NCI-H146 treated with DMSO at 0.1 percent for 48 hours (cell line): ENCODE results near the gene CPNE5.

Experiments used
- DNase-seq: peaks from one replicate; lab custom pipeline; 2025; ENCODE audit not compliant: unreplicated experiment; lab: John Stamatoyannopoulos, UW

The CPNE5 gene

DNA sequence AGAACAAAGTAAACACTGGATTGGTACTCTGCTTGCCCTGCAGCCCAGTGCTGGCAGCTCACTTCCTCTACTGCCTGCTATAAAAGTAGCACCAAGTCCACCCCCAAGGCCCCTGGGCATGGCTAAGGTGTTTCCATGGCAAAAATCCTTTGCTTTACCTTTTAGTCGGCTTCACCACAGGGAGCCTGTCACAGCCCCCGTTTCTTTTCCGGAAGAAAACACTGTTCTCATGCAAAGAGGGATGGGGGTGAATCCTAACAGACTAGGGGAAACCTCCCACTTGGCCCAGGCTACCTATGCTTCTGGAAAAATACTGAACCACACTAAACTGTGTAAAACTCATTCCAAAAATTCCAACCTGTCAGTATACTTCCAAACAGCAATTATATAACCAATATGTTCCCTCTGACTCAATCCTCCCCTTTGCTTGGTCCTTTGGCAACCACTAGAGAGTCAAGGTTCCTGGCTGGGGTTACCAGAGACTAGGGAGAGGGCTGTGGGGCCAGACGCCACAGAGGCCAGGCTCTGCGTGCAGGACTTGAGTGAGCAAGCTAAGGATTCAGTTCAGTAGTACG lies 19.2 kb upstream of the CPNE5 start:
- DNase-seq, result no peak

DNA sequence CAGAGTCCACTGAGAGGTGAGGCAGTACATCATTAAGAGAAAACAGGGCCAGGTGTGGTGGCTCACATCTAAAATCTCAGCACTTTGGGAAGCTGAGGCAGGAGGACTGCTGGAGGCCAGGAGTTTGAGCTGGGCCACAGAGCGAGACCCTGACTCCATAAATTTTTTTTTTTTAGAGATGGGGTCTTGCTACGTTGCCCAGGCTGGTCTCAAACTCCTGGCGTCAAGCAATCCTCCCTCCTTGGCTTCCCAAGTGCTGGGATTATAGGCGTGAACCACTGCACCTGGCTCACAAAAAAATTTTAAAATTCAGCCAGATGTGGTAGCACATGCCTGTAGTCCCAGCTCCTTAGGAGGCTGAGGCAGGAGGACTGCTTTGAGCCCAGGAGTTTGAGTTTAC lies 18.1 kb upstream of the CPNE5 start:
- no peak for DNase-seq

DNA sequence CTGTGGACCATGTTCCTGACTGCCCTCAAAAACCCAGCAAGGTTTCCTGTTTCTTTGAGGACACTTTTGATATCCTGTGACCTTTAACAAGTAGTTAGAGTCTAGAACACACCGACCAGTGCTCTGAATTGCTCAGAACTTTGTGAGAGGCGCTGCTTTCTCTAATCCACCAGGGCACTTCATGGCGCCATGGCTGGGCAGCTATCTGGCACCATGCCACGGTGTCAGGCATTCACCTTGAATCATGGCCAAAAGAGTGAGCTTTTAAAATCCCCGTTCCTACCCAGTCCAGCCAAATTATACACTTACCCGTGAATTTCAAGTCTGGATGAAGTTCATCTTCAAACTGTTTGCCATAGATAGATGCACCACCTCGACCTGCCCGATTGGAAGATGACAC lies 17.0 kb upstream of the CPNE5 start:
- DNase-seq, result no peak

DNA sequence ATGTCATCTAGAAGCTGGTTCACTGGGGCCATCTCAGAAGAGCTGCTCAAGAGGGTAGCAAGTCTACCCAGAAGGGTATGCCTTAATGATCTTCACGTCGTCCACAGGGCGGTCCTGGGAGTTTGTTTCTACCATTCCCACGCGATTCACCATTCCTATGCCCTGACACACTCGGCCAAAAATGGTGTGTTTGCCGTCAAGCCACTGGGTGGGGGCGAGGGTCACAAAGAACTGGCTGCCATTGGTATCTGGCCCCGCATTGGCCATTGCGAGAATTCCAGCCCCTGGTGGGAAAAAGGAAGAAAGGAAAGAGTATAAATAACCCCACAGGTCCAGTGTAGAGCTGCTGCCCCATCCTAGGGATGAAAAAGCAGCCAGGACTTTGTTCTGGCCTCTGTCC lies 16.5 kb upstream of the CPNE5 start:
- DNase-seq, result no peak

DNA sequence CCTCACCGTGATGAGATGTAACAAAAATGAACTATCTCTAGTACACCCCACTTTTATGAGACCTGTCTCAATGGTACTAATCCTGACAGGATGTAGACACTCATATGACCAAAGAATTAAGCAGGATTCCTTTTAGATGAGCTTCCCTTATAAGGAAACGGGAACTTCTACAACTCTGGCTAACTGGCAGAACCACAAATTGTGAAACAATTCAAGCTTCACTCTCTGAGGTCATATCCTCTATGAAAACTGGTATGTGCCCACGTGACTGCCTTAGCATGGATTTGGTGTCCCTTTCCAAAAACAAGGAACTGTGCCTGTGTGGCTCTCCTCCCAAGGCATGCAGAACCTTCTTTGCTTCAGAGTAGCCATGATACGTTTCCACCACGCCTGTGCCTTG lies 14.1 kb upstream of the CPNE5 start:
- DNase-seq, result no peak

DNA sequence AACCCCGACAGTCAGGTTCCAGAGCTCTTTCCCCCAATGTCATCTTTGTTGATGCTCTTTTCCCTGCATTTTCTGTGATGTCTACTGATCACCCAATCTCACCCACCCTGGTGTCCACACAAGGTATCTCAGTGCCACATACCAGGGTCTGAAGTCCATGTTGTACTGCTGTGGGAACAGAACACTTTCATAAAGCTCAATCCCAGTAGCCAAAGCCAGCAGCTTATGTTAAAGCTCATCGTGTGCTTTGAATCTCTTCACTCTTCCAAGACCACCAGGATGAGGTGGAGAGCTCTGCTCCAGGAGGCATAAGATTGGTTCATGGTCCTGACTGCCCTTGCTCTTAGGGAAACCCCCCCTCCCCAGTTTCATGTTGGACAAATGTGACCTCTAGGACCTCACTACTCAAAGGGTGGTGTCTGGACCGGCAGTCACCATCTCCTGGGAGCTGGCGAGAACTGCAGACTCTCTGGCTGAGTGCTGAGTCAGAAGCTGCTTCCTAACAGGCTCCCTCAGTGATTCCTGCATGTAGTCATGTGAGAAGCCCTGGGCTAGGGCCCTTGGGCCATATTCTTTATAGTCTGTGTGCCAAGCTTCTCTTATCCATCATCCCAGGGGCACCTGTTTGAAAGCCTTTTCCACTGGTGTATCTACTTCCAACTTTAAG lies 13.4 kb upstream of the CPNE5 start:
- DNase-seq, result no peak

DNA sequence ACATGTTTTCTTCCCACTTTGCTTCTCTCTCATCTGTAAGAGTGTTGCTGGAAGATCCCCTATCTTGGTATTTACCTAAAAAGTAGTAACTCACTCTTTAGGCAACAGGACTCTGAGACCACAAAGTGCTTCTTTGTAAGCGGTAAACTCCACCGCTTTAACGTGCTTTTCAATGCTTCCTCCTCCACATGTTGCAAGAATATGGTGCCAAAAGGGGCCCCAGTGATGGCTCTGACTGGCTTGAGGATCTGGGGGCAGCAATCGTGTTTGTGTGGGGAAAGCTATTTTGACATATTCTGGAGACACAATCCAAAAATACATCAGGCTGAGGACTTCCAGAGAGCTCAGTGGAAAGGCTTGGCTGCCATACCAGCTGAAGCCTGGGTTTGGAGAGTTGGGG lies 12.4 kb upstream of the CPNE5 start:
- DNase-seq, result no peak

DNA sequence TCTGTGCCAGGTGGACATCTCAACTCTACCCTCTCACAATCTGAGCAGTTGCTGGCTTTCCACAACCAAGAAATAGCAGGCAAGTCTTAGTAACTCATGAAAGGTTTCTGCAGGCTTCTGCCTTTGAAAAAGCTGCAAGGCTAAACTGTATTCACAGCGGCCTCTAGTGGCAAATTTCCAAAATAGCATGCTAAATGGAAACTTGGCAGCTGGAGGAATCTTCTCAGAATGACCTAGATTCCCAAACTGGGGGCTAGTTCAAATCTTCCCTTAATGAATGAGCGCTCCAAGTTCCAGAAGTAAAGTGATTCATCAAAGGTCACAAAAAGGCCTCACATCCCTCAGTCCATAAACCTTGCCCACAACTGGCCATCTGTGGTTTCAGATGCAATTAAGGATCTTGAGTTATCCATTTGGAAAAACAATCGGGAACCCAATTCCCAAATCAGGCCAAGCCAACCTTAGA lies 11.9 kb upstream of the CPNE5 start:
- peak; percentile 31 for DNase-seq

DNA sequence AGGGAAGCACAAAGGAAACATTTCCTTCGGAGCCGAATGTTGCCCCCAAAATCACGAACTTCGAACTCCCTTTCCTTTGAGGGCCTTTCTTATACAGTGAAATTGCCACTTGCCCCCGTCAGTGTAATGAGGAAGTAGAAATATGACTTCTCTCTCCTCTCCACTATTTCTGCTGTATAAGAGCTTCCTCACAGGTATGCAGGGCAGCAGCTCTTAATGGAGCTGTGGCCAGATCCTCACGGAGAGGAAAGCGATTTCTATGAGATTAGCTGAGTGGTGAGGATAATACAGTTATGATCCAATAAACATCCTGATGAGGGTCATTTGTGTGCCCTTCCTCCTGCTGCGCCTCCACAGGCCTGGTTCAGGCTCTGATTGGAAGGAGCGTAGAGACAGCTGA lies 10.8 kb upstream of the CPNE5 start:
- no peak for DNase-seq

DNA sequence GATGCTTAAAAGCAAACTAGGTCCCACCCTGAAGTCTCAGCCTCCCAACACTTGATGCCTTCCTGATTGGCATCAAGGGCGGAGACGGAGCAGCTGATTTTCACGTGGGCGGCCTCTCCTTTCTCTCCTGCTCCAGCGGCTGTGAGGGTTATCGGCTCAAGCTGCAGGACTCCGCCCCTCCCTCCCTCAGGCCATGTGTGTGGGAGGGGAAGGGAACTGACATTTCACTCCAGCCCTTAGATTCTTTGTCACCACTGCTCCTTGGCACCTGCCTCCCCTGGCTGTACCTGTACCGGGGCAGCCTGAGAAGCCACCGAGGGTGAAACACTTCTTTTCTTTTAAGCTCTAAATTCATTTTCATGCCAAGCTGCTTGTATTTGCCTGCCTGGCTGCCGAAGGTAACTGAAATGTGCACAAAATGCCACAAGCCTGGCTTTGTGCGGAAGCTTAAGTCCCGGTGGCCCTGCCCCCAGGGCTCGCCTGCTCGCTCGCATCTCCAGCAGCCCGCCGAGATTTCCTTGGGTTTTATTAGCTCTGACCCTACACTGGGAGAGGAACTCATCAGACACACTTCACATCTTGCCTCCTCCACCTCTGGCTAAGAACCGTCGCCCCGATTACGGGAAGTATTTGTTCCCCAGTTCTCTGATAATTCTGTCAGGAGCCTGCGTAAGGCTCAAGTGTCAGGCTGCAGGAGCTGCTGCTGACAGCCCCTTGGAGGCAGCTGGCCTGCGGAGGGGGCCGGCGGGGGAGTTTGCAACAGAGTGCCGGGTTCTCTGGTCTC lies 9.6 kb upstream of the CPNE5 start:
- peak; percentile 83 for DNase-seq

DNA sequence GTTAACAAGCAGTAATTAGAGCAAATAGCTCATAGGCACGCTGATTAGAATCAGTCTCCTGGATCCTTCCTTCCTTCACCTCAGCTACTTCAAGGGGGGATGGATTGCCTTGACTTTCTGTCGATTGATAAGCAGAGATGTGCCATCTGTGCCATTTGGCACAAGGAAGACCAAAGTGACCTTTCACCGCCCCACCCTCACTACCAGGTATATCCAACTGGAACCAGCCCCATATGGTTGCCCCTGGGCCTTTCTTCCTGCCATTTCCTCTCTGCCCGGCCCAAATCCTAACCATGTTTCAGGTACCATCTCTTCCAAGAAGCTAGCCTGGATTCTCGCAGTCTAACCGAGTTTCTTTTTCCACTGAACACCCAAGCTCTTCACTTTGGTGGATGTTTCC lies 8.7 kb upstream of the CPNE5 start:
- DNase-seq, result no peak

DNA sequence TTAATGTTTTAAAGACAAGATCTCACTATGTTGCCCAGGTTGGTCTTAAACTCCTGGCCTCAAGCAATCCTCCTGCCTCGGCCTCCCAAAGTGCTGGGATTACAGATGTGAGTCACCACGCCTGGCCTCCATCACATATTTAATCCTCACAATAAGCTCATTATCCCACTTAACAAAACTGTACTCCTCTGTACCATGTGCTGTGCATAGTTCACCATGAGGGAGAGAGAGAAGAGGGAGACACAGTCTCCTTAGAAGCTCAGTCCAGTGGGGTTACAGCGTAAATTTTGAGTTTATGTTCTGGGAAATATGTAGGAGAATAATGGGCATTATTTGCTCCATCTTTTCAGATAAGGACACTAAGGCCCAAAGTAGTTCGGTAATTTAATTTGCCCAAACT lies 7.9 kb upstream of the CPNE5 start:
- DNase-seq, result no peak

DNA sequence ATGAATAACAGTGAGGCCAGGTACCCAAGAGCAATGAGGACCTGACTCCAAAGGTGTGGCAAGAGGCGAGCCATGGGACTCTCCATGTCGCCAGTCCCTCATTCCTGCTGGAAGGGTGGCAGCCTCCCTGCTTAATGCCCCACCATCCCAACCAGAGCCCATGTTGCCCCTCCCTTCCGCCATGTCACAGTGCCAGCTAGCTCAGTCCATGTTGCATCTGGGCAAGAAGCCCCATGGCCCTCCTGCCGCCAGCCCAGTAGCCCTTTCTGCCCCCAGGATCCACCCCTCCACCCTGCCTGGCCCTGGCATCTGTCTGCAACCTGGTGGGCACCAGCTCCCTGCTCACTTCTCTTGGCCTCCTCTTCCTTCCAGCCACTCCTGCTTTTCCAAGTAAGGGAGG lies 6.0 kb upstream of the CPNE5 start:
- no peak for DNase-seq

DNA sequence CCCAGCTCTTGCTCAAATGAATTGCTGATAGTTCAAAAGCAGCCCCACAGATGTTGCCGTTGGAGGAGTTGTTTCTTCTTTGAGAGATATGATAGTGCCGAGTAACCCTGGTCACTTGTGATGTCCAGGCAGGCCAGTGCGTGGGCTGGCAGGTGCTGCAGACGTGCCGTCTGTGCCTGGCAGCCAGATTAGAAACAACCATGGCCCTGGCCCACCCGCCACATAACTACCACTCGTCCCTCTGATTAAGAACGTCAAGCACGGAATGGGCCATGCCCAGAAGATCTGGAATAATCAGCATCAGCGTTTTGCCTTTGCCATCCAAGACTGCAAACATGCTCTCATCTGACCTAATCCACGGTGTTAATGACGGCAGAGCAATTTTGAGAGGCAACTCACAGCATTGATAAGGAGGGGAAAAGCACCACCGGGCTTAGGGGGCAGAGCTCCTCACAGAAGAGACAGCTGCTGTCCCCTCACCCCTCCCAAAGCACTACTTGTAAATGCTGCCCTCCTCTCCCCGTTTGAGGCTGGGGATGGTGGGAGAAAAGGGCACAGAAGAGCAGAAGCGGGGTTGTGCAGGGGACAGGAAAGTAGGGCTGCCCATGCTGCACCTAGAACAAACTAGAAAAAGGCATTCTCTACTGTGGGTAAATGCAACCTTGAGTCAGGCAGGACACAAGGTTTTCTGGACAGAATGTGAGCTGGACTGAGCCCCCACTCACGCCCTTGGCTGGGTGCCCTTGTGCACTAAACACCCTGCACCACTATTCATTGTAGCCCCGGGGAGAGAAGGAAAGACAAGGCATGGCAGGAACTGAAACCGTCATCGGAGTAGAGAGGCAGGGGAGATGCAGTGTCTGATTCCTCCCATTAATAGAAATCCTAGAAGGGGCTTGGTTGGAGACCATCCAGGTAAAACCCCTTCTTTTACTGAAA lies 5.3 kb upstream of the CPNE5 start:
- no peak for DNase-seq

DNA sequence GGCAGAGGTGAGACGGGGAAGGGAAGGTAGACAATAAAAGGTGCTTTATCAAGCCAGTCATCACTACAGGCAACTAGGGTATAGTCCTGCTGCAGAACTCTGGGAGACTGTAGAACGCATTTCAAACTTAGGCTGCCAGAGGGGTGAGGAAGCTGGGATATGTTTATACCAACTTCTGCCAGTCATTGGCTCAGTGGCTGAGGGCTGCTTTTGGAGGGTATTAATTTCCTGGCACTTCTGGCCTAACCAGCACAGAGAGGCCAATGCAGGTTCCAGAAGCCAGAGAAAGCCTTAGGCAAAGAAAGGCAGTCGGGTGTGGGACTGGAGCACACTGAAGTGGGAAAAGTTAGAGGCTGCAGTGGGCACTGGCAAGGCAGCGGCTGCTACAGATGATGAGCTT lies 3.9 kb upstream of the CPNE5 start:
- DNase-seq, result no peak

DNA sequence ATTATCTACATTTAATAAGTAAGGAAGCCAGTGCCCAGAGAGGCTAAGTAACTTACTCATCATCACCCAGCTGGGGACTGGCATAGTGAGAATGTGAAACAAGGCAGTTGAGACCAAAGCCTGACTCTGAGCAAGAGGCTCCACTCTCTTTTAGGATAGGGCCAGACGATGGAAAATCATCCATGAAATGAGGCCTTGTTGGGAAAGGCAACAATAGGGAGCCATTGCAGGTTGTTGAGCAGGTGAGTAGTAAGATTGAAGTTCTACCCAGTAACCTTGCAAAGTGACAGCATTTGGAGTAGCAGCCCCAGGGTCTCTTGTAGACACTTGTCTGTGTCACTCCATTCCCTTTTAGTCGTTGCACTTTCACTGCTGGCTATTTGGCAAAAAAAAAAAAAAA lies 2.5 kb upstream of the CPNE5 start:
- no peak for DNase-seq

DNA sequence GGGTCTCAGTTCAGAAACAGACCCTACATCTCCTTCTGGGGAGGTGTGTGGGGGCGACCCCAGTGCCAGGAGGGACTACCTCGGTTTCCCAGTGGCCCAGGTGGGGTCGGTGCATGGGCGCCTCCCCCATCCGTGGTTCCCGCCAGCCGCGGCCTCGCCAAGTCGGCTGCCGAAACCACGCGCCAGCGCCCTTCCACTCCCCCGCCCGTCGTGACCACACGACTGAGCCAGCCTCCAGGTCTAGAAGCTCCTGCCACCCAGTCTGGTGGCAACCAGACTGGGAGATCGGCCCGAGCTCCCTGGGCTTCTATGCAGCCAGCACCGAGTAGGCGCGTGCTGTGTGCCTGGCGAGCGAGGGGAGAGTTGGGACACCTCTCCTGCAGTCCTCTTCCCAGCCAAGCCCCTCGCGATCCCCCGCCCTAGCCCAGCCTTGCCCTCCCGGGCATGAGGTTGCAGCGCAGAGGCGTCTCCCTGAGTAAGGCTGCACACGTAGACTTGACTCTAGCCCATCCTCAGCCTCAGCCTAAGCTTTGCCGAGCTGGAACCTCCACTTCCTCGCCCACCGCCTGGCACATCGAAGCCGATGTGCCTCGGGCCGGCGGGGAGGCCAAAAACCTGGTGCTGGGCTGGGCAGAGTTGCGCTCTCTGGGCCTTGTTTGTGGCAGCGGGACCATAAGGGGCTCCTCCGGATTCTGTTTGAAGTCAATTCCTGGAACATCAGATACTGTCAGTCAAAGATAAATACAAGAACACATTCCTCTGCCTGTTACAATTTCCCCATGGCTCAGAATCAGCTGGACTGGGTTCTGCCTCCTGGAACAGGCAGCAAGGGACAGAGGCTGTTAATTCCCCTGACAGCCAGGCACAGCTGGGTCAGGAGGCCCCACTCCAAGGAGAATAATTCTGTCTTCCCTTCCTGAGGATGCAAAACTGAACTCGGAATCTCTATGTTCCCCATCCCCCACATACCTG lies 1.5 kb upstream of the CPNE5 start:
- no peak for DNase-seq

DNA sequence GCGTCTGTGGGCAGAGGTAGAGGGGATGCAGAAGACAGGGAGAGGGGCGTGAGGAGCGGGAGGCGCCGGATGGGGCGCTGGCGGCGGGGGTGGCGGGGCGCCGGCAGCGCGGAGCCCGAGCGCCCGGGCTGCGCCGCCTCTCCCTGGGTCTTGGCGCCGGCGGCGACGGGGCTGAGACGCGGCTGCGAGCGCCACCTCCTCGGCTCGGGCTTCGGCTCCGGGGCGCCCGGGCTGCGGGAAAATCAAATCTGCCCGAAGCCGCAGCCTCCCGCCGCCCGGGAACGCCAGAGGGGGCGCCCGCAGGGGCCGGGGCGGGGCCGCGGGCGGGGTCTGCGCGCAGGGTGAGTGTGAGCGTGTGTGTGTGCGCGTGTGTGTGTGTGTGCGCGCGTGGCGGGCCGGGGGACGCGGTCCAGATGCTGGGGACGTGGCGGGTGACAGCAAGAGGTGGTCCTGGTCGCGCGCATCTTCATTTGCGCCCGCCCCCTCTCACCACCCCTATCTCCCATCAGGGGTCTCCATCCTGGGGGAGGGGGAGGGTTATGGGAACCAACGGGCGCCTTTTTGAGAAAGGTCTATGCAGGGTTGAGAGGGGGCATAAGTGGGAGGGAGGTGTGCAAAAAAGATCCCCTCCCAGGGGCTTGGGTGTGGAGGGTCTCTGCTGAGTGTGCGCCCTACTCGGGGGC lies 646 bp upstream of the CPNE5 start:
- no peak for DNase-seq

DNA sequence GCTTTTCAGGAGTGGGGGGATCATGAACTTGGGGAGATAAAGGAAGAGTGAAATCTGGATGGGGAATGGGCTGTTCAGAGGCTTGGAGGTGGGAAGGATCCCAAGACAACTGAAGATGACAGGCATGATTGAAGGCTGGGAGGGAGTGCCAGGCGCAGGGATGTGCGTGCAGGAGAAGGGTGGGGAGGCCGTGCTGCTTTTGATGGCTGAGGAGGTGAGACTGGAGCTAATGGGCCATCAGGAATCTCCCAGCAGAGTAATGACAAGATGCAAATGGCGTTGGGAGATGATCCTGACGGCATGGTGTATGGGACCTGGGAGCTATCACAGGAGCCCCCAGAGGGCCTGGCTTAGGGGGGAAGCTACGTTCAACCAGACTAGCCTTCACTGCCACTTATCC lies 1.6 kb downstream of the CPNE5 start:
- DNase-seq, result no peak

DNA sequence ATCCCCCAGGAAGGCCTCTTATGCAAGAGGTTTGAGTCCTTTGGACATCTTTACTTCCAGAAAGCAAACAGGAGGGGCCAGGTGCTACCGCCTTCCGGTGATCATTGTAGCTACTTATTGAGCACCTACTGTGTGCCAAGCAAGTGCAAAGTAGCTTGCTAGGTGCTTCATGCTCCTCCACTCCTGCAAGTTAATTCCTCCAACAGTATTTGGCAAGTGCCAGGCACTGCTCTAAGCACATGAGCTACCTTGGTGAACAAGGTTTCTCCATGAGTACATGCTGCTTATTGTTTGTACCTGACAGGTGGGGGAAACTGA lies 2.3 kb downstream of the CPNE5 start:
- DNase-seq, result no peak
